CD4-positive, alpha-beta T cell treated with Interferon alpha-2 for 1 hour (primary cell): ENCODE results near the gene MCF2L2.
A peak's percentile ranks its signal among the peaks of the same experiment; 100 is the strongest.

Experiments
- DNase-seq, 2 donors: peaks; one replicate each; pipeline ENCODE4 v3.0.0-alpha.2; 2020 to 2022

Gene MCF2L2

GRCh38 chr3:183158551-183159006, 269.8 kb downstream of the MCF2L2 start:
- peak; percentile 17 to 21 for DNase-seq

GRCh38 chr3:183158113-183158512, 270.3 kb downstream of the MCF2L2 start:
- DNase-seq, result no peak

GRCh38 chr3:183156266-183156665, 272.2 kb downstream of the MCF2L2 start:
- no peak for DNase-seq

GRCh38 chr3:183155499-183155898, 272.9 kb downstream of the MCF2L2 start:
- DNase-seq, result no peak

- no peak for DNase-seq
Measured at GRCh38 chr3:183153210-183153950, 275.0 kb downstream of the MCF2L2 start.

- DNase-seq, result no peak
Measured at GRCh38 chr3:183151821-183152351, 276.5 kb downstream of the MCF2L2 start.

GRCh38 chr3:183151086-183151485, 277.3 kb downstream of the MCF2L2 start:
- DNase-seq, result no peak

- DNase-seq, result no peak
Measured at GRCh38 chr3:183149915-183150750, 278.3 kb downstream of the MCF2L2 start.

- no peak for DNase-seq
Measured at GRCh38 chr3:183148056-183148455, 280.4 kb downstream of the MCF2L2 start.

GRCh38 chr3:183144363-183144762, 284.1 kb downstream of the MCF2L2 start:
- no peak for DNase-seq

- DNase-seq, result no peak
Measured at GRCh38 chr3:183142199-183142598, 286.2 kb downstream of the MCF2L2 start.

- no peak for DNase-seq
Measured at GRCh38 chr3:183134844-183135243, 293.6 kb downstream of the MCF2L2 start.

- no peak for DNase-seq
Measured at GRCh38 chr3:183132409-183132808, 296.0 kb downstream of the MCF2L2 start.

- DNase-seq, result no peak
Measured at GRCh38 chr3:183131735-183132134, 296.7 kb downstream of the MCF2L2 start.

- no peak for DNase-seq
Measured at GRCh38 chr3:183131186-183131725, 297.2 kb downstream of the MCF2L2 start.

- DNase-seq, result no peak
Measured at GRCh38 chr3:183129243-183129642, 299.2 kb downstream of the MCF2L2 start.

- no peak for DNase-seq
Measured at GRCh38 chr3:183128709-183129108, 299.7 kb downstream of the MCF2L2 start.
